GM10847 (cell line): ENCODE results near the gene FBXO7.

Experiments used
- POLR2A ChIP-seq: IDR thresholded peaks from 2 replicates; pipeline ENCODE4 v1.6.1; 2011; ENCODE audit not compliant: insufficient read length; ENCODE audit errors: extremely low read depth

The FBXO7 gene

DNA sequence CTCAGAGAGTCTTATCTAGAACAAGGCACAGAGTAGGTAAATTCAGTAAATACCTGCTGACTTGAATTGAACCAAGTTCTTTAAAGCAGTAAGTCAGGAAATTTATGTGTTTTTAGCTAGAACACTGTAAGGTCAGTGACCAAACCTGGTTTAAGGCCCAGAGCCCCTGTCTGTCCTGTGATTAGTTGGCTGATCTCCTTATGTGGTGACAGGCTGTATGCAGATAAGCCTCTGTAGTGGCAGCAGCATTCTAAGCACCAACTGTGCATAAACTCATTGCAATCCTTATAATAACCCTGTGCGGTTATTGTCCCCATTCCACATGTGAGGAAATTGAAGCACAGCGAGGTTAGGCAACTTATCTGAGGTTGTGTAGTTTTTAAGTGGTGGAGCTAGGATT, 40.5 kb downstream of the FBXO7 start:
- no peak for TF ChIP-seq POLR2A

DNA sequence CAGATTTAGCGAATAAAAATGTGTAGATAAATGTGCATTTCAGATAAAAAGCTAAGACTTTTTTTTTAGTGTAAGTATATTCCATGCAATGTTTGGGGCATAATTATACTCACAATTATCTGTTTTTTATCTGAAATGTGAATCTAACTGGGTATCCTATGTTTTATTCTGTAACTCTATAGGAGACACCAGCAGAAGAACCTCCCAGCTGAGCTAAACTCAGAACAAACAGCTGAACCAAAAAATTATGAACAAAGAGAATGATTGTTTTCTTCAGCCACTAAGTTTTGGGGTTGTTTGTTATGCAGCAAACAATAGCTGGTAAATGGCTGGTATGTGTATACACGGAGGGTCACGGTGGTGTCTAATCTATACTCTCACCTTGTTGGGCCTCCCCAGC, 42.9 kb downstream of the FBXO7 start:
- no peak for TF ChIP-seq POLR2A

DNA sequence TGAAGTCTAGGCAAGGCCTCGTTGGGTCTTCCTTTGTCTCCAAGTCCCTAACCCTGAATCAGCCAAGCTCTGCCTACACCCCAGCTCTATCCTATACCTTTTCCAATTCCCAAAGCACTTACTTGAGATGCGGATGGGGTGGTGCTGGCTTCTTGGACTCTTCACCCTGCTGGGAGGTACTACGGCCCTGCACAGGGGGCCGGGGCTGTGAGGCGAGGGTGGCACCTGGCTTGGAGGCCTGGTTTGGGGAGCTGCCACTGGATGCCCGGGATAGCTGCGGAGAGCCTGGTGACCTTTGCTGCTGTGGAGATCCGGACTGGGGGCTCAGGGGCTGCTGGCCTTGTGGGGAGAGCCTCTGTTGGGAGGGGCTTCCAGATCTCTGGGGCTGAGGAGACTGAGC, 43.3 kb downstream of the FBXO7 start:
- no peak for TF ChIP-seq POLR2A

DNA sequence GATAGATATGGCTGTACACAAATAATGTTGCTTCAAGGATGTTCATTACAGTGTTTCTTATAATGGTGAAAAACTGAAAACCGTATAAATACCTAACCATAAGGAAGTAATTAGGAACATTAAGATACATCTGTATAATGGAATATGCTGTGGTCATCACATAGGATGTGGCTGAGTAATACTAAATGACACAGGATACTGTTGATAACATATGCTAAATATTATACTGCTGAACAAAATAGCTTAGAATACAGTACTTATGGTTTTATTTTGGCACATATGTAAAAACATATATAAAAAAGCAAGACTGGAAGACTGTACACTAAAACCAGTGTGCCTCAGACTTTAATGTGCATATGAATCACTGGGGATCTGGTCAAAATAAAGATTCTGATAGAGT, 43.8 kb downstream of the FBXO7 start:
- TF ChIP-seq POLR2A = no peak

DNA sequence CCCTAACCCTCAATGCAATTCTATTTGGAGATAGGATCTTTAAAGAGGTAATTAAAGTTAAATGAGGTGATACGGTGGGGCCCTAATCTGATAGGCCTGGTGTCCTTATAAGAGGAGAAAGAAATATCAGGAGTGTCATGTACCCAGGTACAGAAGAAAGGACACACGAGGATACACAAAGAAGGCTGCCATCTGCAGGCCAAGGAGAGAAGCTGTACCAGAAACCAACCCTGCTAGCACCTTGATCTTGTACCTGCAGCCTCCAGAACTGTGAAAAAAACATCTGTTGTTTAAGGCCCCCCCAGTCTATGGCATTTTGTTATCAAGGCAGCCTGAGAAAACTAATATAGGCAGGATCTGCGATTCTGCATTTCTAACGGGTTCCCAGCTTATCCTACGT, 44.2 kb downstream of the FBXO7 start:
- TF ChIP-seq POLR2A = no peak

DNA sequence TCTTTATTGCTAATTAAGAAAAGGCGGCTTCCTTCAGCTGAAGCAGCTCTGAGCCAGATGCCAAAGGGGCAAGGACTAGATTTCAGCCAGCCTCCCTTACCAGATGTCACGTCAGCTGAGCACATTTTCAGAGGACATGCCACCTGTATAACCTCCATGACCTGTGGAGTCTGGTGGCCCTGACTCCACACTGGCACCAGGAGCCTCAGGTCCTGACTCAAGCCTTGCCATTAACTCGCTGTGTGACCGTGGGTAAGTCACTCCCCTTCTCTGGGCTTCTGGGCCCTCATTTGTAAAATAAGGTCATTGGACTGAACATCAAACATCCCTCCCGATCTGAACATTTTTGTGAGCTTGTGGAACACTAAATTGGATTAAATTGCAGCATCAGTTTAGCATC, 46.0 kb downstream of the FBXO7 start:
- no peak for TF ChIP-seq POLR2A

DNA sequence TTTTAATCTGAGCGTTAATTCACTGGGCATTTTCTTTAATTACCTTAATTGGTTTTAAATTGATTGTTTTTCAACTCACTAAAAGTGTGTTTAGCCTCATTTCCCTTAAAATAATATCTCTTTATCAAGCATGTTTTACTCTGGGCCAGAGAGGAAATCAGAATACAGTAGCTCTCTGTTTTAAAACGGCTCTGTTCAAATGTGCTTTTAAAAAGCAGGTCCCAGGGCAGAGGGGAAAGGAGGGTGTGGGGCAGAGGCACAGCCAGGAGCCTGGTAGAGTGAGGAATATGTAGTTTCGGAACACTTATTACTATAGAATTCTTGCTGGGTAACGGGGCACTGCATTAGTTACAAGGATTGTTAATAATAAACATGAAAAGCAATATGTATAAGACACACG, 47.6 kb downstream of the FBXO7 start:
- TF ChIP-seq POLR2A = no peak

DNA sequence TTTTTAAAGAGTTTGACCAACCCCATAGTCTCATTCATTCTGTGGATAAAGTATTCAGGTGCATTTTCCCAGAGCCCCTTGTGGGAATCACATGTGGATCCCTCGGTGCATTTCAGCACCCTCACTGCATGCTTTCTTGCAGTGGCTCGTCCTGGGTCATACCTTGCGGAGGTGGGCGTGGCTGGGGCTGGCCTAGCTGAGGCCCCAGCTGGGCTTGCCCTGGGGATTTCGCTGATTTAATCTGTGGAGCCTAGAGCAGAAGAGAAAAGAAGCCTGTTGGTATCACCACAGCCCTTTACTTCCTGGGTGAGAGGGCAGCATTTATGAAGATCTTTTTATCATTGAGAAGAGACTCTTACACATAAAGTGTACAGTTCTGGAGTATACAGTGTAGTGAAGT, 53.1 kb downstream of the FBXO7 start:
- no peak for TF ChIP-seq POLR2A

DNA sequence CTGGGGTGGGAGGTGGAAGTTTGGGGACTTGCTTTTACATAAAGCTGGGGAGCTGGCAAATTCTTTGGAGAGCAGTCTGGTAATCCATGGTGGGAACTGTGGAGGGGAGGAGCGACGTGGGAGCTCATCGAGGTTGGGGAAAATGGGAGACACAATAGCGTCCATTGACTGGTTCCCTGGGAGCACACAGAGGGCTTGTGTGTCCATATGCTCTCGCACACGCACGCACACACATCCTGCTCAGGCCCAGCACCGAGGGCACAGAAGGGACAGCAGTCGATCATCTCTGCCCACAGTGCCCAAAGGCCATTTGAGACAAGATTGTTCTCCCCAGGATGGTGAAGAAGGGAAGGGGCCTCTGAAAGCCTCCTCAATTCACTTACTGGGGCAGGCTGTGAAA, 53.7 kb downstream of the FBXO7 start:
- no peak for TF ChIP-seq POLR2A

DNA sequence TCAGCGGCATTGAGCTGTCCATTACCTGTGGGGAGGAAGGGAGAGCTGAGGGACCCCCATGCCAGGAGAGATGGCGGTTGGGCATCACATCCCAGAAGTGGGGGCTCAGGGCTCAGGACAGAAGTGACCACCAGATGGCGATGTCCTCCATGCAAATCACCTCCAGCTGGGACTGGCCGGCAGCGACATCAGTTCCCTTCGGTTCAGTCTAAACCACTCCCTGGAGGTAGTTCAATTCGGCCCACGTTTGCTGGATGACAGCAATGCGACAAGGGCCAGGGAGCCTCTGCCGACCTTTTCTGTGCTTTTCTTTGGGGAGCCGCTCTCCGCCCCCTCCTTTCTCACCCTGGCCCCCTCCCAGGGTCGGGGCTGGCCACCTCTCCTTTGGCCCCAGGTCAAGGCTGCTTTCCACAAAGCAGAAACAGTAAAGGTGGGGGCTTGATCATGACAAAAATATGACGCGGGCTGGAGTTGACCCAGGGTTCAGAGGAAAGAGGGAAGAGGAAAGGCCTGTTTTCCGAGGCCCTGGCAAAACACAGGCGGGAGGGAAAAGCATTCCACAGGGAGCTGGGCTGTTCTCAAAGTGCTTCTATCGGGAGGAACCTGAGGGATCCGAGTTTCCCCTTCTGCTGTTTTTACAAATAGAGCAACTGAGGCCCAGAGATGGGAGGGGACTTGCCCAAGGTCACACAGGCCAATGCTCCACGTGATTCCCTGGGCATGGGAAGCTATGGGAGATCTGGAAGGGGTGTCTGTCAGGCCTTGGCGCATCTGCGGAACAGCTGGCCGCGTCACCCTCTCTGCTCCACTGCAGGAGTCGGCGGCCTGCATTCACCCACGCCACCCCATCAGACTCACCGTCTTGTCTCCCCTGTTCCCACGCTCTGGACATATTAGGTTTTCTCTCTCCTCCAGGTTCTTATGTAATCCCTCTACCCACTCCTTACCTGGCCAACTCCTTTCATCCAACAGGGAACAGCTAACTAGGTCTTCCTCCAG, 54.7 kb downstream of the FBXO7 start:
- no peak for TF ChIP-seq POLR2A

DNA sequence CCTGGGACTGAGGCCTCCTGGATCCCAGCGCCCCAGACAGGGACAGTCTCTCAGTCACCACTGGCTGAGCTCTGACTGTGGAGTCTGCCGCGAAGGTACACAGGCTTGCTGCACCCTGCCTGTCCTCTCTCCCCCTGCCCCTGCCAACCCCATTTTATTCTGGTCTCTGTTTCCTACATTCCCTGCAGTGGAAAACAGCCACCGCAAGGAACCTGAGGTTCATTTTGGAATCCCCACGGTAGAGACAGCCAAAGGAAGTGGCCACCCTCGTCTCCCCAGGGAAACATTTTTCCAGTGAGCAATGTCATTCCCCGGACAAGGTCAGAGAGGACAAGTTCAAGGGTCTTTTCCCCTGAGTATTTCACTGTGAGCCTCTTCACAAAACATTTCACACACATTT, 56.6 kb downstream of the FBXO7 start:
- TF ChIP-seq POLR2A = no peak

DNA sequence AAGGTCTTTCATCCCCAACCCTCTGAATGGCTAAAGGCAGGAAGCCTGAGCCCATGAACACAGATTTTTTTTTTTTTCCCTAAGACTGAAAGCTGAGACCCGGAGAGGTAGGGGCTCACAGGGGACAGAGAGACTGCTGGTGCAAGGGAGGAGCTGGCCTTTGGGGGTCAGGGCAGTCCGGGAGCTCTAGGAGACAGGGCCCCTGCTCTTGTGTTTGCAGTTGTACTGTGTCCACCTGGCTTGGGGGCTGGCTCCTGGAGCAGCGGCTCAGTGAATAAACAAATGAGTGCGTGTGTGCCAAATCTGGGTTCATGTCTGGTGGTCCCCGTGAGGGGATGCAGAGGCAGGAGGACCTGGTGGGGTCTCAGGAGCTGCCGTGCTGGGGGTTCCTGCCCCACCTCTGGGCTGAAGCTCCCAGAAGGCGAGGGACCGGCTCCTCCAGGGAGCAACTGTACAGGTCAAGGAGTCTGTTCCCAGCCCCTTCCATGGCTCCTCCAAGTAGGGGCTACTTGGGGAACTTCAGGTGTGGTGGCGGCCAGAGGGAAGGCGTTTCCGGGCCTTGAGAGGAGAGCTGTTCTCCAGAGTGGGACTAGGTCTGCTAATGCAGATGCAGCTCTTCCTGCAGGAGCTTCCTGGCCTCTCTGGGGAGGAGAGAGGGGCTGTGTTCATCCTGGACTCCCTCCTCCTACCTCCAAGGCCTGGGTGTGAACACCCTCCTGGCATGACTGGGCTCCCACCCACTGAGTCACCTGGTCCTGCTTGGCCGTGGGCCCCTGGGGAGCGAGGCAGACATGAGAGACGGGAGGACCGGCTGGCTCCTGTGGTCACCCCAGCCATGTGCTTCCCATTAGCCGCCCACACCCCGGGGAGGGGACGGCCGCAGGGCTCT, 57.6 kb downstream of the FBXO7 start:
- no peak for TF ChIP-seq POLR2A

DNA sequence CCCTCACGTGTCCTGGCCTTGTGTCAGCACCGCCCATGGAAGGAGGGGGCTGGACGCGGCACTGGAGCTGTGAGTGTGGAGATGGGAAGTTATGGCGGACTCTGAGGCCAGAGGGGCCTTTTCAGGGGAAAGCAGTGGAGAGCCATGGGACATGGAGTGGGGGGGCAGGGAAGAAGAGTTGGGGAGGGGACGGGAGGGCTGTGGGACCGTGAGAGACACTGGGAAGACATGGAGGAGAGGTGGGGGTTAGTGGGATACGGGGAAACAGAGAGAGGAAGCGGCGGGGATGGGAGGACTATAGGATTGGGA, 58.2 kb downstream of the FBXO7 start:
- no peak for TF ChIP-seq POLR2A

DNA sequence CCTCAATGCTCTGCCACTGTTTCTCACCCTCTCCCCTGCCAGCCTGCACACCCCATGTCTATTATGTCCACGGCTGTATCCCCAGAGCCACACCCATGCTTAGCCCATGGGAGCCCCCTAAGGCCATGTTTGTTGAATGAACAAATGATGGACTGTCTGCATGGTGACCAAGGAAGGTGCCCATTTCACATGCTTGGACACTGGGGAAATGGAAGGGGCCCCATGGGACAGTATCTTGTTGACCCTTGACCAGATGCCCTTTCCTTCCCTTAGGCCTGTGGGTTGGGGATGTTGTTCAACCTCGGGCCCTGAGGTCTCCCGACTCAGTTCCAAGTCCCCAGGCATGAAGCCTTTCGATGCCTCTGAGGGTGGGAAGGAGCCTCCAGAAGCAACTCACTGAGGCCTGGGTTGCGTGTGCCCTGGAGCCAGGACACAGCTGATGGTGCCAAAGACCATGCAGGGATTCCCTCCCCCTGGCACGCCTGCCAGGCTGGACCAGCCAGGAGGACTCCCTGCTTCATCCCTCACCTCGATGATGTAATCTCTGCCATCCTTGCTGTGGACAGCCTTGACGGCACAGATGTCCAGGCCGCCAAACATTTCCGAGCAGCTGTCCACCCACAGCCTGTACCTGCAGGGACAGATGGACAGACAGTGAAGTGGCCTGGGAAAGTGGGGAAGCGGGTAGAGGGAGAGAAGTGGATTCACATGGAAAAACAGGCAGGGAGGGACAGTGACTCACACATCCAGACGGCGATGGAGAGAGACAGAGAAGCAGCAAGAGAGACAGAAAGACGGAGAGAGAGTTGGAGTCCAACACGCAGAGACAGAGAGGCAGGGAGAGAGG, 58.9 kb downstream of the FBXO7 start:
- no peak for TF ChIP-seq POLR2A

DNA sequence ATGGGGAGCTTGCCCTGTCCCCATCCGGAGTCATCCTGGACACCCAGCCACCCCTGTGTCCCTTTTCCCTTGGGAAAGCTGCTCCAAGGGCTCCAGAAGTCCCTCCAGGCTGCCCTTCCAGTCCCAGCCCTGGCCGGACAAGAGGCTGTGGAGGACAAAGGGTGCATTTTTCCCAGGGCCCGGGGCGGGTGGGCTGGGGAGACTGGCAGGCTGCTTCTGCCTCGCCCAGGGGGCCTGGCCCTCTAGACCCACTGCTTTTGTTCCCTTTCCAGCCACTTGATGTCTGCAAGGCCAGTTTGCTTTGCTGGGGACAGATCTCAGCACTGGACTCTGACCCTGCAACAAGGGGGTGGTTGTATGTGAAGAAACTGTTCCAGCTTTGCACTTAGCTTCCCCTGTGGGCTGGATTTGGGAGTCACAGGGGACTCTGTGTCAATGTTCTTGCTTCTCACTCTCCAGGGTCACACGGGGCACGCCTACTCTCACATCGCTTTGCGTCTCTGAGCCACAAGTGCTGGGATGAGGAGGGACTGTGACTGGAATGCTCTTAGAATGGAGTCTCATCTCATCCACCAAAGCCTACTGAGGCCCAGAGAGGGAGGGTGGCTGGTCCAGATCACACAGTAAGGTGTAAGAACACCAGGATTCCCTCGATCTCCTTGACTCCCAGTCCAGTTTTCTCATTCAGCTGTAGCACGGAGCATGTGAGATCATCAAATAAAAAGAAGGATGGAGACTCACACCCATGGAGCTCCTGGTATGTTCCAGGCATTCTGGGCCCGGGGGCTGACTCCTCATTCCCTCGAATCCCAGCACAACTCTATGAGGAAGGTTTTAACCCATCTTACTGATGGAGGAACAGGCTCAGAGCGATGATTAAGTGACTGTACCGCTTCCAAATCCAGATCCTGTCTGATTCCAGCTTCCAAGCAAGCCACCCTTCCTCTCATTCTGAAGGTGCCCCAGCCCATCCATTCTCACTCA, 59.9 kb downstream of the FBXO7 start:
- TF ChIP-seq POLR2A = no peak
